Measurements from ENCODE around the gene MAGOH. TPM values are rescaled to one million over a fixed set of nuclear protein-coding genes. Genes with fewer than 3 reads are reported as not detected.

The MAGOH gene
- 36.2 and 45.6 TPM in 2 replicates for total RNA-seq
- 57.8 TPM for total RNA-seq (2013)
- 10.8 and 42.5 TPM in 2 replicates for polyA plus RNA-seq
- 10.9 and 25.0 TPM in 2 replicates for polyA minus RNA-seq

GRCh38 chr1:53238197-53239155, at the start of gene MAGOH:
MAGOH (minus strand) TSS chr1:53238518; CDS start chr1:53238448, 70 bp downstream.
- Histone ChIP-seq H3K27ac (ENCODE audit: low read length in 2 of 2) (peak within 1 kb of the TSS; percentile 70 to 89), H4K20me1 (ENCODE audit: control insufficient read depth, insufficient read depth, low read length, poor library complexity, severe bottlenecking) (peaks cover 11% of the 10 kb centered on the region), H3K27me3 (replicated peaks in 1 of 4; ENCODE audit: control extremely low read depth in 1 of 4, control insufficient read depth in 3 of 4, insufficient read depth in 4 of 4, low read length in 3 of 4) (no peaks in the 10 kb centered on the region), H3K4me2 (replicated peaks; ENCODE audit: low read depth, low read length, poor library complexity, severe bottlenecking) (peak within 1 kb of the TSS; percentile 93), H3K4me3 (ENCODE audit: control extremely low read depth in 1 of 5, extremely low read depth in 1 of 5, insufficient read depth in 1 of 5, low read depth in 2 of 5, low read length in 4 of 5) (peak within 1 kb of the TSS; percentile 94 to 98 (median 98)), H2AFZ (ENCODE audit: insufficient read depth, low read depth, low read length, poor library complexity, severe bottlenecking) (peak within 1 kb of the TSS; percentile 86), H3K4me1 (ENCODE audit: control insufficient read depth in 2 of 2, insufficient read depth in 2 of 2, low read length in 2 of 2) (peaks cover 18 to 26% of the 10 kb centered on the region in 2 donors), H3K9me3 (ENCODE audit: control extremely low read depth in 1 of 3, control insufficient read depth in 2 of 3, insufficient read depth in 1 of 3, low read length in 2 of 3) (peaks cover 0 to 4% (median 0%) of the 10 kb centered on the region in 3 donors), H3K36me3 (replicated peaks in 1 of 2; ENCODE audit: control extremely low read depth in 1 of 2, control insufficient read depth in 1 of 2, extremely low read depth in 1 of 2, insufficient read depth in 2 of 2, low read length in 1 of 2) (peaks cover 0 to 26% of the 10 kb centered on the region in 2 experiments), H3K79me2 (ENCODE audit: control insufficient read depth, insufficient read depth, low read length) (peaks cover 39% of the 10 kb centered on the region), H3K9ac (ENCODE audit: low read length) (peak within 1 kb of the TSS; percentile 98)
- CTCF ChIA-PET: interaction anchor here (0.7 to 1.5 kb wide), 4 partner anchors 40 to 155 kb away, joined by 3 to 4 read pairs (median 4); no protein-coding TSS in a partner anchor
- 5% methylated on average over 59 of the region's 64 CpGs for WGBS (ENCODE audit: insufficient coverage)
- TF ChIP-seq CTCF (IDR thresholded peaks at IDR 0.05) (no peak), EZH2 (IDR thresholded peaks at IDR 0.05; ENCODE audit: borderline replicate concordance, insufficient read depth, low read depth, low read length, poor library complexity, severe bottlenecking) (no peak)
- H3K27ac Mint-ChIP-seq: peak within 1 kb of the TSS; percentile 96
- H3K4me3 Mint-ChIP-seq: peak within 1 kb of the TSS; percentile 99
- ATAC-seq (ENCODE audit: low read depth) (peak; percentile 99), DNase-seq (peak; percentile 95)
- POLR2A ChIA-PET: interaction anchor here (1.5 kb wide), 1 partner anchor 18 kb away, joined by 4 read pairs; the partner anchor contains the start of gene CZIB
- intact Hi-C loops (cut with micrococcal nuclease): loop anchor here (1.0 to 2.0 kb wide), 4 partner anchors 18 to 1182 kb away; partner anchors contain the start of genes BTF3L4, CPT2 and CZIB
- no peaks in the 10 kb centered on the region for H3K27me3 Mint-ChIP-seq
- no peaks in the 10 kb centered on the region for H3K9me3 Mint-ChIP-seq (ENCODE audit: insufficient read depth)
- peaks cover 29% of the 10 kb centered on the region for H3K4me1 Mint-ChIP-seq
